HEK293T (cell line): Measurements from ENCODE around the gene EPHA2.

Source experiments
- BHLHE40 ChIP-seq: fragments of 450-650 bp; IDR thresholded peaks from 2 replicates; pipeline ENCODE4 v1.6.1; 2016; ENCODE audit warnings: mild to moderate bottlenecking, moderate library complexity, borderline replicate concordance
- CTBP1 ChIP-seq: fragments of 450-650 bp; IDR thresholded peaks from 2 replicates; pipeline ENCODE4 v1.6.1; 2016; ENCODE audit warnings: borderline replicate concordance
- ELF4 ChIP-seq: fragments of 450-650 bp; IDR thresholded peaks from 2 replicates; pipeline ENCODE4 v1.6.1; 2017; ENCODE audit warnings: antibody characterized with exemption
- FOXA1 ChIP-seq: fragments of 450-650 bp; IDR thresholded peaks from 2 replicates; pipeline ENCODE4 v1.6.1; 2016; ENCODE audit warnings: mild to moderate bottlenecking
- FOXK2 ChIP-seq: fragments of 450-650 bp; IDR thresholded peaks from 2 replicates; pipeline ENCODE4 v1.6.1; 2016; ENCODE audit warnings: mild to moderate bottlenecking
- FOXM1 ChIP-seq: fragments of 450-650 bp; IDR thresholded peaks from 2 replicates; pipeline ENCODE4 v1.6.1; 2017; ENCODE audit warnings: mild to moderate bottlenecking, borderline replicate concordance
- L3MBTL2 ChIP-seq: fragments of 450-650 bp; conservative IDR thresholded peaks from 2 replicates; pipeline ENCODE4 v1.6.1; 2016; ENCODE audit warnings: mild to moderate bottlenecking
- SP1 ChIP-seq: fragments of 450-650 bp; IDR thresholded peaks from 2 replicates; pipeline ENCODE4 v1.6.1; 2017
- SUZ12 ChIP-seq: fragments of 450-650 bp; IDR thresholded peaks from 2 replicates; pipeline ENCODE4 v1.6.1; 2016; ENCODE audit warnings: mild to moderate bottlenecking
- TARDBP ChIP-seq: fragments of 450-650 bp; IDR thresholded peaks from 2 replicates; pipeline ENCODE4 v1.6.1; 2016

DNA sequence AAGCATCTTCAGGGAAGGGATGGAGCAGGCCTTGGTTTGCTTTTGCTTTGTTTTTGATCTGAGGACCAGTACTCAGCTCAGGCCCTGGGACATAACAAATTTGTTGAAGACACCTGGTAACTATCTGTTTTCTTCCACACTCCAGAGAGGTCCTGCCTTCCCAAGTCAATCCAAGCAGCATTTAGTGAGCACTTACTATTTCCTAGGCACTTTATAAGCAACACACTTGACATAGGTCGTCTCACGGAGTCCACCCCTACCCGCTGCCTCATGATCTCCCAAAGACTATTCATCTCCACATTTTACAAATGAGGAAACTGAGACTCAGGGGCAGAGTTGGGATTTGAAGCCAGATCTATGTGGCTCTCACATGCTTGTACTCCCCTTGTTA, 14.4 kb upstream of the EPHA2 start:
- TF ChIP-seq FOXM1 (no peak), L3MBTL2 (no peak), BHLHE40 (no peak), SUZ12 (no peak), FOXA1 (no peak), FOXK2 (no peak), SP1 (no peak), ELF4 (no peak), TARDBP (no peak), CTBP1 (no peak)
